ENCODE measurements around the gene DCANP1.

DNA sequence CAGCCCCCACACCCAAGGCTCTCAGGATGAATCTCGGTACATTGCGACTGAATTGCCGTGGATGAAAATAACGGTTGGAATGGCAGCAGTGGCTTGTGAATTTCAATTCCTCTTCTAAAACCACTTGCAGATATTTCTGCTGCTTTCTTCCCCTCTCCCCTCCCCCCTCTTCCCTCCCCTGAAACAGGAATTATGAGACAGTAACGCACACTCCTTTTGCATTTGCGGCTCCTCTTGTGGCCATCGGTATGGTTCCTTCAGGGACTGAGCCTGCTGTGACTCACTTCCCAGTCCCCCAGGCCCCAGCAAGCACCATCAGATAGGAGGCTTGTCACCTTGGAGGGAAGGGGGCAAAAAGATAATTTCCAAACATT lies 9.7 kb downstream of the DCANP1 start:
- TF ChIP-seq, protein P1, sequence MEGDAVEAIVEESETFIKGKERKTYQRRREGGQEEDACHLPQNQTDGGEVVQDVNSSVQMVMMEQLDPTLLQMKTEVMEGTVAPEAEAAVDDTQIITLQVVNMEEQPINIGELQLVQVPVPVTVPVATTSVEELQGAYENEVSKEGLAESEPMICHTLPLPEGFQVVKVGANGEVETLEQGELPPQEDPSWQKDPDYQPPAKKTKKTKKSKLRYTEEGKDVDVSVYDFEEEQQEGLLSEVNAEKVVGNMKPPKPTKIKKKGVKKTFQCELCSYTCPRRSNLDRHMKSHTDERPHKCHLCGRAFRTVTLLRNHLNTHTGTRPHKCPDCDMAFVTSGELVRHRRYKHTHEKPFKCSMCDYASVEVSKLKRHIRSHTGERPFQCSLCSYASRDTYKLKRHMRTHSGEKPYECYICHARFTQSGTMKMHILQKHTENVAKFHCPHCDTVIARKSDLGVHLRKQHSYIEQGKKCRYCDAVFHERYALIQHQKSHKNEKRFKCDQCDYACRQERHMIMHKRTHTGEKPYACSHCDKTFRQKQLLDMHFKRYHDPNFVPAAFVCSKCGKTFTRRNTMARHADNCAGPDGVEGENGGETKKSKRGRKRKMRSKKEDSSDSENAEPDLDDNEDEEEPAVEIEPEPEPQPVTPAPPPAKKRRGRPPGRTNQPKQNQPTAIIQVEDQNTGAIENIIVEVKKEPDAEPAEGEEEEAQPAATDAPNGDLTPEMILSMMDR (IDR thresholded peaks at IDR 0.05), result no peak
- TF ChIP-seq ELK1 (IDR thresholded peaks at IDR 0.05; ENCODE audit: low read depth, low read length) (no peak), RNF2 (IDR thresholded peaks at IDR 0.05; ENCODE audit: borderline replicate concordance, low read depth) (no peak), RFX5 (IDR thresholded peaks at IDR 0.05) (no peak), EP300 (IDR thresholded peaks at IDR 0.05) (no peak), CHD4 (IDR thresholded peaks at IDR 0.05; ENCODE audit: borderline replicate concordance) (no peak), POLR2A (IDR thresholded peaks at IDR 0.05; ENCODE audit: low read length) (no peak), TFCP2L1 (CRISPR knock-in tag; IDR thresholded peaks at IDR 0.05) (no peak), ZFP36 (IDR thresholded peaks at IDR 0.05; ENCODE audit: borderline replicate concordance, partially characterized antibody) (no peak), RAD21 (conservative IDR thresholded peaks at IDR 0.05 in 1 of 2, IDR thresholded peaks at IDR 0.05 in 1 of 2) (no peak)
